NCI-H1105 treated with DMSO at 0.1 percent for 48 hours (cell line): Measurements from ENCODE around the gene SCN4B.

Experiments used
- DNase-seq: peaks from one replicate; lab custom pipeline; 2025; lab: John Stamatoyannopoulos, UW

The SCN4B gene

DNA sequence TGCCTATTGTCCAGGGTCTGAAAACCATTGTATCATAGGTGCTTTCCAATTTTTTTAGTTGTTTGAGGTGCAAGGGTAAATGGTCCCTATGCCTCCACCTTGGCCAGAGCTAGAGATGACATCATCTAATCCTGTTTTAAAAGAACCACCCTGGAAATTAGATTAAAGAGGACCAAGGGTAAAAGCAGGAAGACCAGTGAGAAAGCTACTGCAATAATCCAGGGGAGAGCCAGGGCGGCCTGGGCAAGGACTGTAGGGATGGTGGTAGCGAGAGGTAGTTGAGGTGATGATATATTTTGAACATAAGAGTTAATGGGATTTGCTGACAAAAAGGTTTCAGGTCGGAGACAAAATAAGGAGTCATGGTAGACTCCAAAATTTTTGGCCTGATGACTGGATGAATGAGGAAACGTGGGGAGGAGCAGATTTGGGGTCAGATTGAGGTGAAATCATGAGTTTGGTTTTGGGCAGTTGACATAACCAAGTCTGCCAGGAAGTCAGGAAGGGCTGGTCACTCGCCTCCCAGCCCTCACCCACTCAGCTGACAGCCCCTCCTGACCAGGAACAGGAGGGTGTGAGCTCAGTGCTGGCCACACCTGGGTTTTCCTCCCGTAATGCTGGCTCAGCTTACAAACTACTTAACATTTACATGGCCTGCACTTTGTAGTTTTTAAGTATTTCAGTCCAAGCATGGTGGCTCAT is 23.0 kb downstream of the SCN4B start:
- no peak for DNase-seq

DNA sequence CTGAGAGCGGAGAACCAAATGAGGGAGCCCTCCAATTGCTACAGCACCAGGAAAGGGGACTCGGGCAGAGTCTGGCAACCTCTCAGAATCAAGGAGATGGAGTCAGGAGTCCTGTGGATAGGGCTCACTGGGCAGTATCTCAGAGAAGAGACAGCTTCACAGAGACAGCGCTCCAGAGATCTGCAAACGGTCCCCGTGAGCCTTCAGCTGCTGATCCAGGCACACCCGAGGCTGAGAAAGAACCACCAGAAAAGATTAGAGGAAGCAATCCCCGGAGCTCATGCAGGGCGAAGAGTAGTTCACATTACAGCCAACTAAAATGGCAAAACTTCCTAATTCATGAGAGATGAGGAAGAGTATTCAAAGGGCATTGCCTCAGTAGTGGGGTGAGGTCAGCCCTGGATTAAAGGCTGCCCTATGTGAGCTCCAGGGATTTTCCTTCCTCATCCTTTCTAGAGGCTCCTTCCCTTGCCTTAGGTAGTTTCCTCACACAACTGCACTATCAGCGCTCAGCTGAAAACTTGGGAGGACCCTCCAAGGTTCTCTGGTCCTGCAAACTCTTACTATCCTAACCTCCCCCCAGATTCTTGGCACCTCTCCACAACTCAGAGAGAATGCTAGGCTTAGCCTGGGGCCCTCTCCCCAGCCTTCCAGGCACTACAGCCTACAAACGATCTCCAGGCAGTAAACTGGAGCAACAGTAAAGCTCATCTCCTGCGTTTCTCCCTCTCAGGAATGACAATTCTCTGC is 23.7 kb downstream of the SCN4B start:
- DNase-seq = no peak

- no peak for DNase-seq
These were observed 24.3 kb downstream of the SCN4B start for GRCh38 chr11:118128310-118128709.

GRCh38 chr11:118126082-118126838 is 26.4 kb downstream of the SCN4B start:
- DNase-seq = no peak

DNA sequence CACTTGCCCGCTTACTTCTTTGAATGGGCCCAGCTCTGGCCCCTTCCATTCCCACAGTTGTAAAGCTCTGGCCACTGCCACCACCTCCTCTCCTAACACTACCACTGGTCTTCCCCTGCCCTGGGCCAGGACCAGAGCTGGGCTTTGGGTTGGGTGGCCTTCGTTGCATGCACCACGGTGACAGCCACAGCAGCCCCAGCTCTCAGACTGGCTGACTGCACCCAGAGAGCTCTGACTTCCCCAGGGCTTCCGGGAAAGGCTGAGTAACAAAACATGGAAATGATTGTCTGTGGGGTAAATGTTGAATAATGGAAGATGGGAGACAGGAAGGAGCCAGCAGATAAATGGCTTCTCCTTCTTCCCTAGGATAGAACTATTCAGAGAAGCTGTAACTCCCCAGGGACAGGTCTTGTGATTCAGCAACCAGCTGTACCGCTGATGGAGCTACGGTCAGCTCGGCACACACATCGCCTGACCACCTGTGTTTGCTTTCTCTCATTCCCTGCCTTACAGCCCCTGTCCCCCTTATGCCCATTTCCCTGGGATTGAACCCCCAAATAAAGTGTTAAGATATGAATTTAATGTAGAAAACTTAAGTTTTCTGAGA is 27.6 kb downstream of the SCN4B start:
- DNase-seq = no peak

DNA sequence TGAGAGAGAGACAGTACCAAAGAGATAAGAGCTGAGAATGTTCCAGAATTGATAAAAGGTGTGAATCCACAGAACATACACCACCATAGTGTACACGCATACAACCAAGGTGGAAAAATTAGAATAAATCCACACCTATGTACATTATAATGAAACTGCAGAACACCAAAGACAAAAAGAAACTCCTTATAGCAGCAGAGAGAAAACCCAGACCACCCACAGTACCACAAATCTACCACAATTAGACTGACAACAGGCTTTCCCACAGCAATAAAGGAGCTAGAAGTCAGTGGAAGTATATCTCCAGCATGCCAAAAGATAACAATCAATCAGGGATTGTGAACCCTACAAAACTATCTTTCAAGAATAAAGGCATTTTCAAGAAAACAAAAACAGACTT is 31.8 kb downstream of the SCN4B start:
- DNase-seq = no peak

DNA sequence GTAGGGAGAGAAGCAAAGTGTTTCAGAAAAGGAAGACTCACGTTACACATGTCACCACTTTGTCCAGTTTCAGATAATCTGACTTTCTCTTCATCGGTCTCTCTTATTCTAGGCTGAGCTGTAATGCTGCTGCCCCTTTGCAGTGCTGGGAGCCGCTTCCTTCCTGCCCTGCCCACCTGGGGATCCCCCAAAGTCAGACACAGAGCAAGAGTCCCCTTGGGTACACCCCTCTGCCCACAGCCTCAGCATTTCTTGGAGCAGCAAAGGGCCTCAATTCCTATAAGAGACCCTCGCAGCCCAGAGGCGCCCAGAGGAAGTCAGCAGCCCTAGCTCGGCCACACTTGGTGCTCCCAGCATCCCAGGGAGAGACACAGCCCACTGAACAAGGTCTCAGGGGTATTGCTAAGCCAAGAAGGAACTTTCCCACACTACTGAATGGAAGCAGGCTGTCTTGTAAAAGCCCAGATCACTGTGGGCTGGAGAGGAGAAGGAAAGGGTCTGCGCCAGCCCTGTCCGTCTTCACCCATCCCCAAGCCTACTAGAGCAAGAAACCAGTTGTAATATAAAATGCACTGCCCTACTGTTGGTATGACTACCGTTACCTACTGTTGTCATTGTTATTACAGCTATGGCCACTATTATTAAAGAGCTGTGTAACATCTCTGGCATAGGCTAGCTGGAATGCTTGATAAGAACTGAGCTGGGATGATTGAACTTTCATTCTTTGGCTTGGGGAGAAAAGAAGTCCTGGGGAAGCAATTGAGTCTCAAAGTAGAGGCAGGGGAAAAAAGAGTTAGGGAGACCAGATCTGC is 34.6 kb downstream of the SCN4B start:
- DNase-seq = no peak

GRCh38 chr11:118115048-118115447 is 37.6 kb downstream of the SCN4B start:
- DNase-seq = no peak

GRCh38 chr11:118114266-118114665 is 38.4 kb downstream of the SCN4B start:
- no peak for DNase-seq

- no peak for DNase-seq
These were observed 39.8 kb downstream of the SCN4B start for GRCh38 chr11:118112711-118113430.

GRCh38 chr11:118111744-118112035 is 40.9 kb downstream of the SCN4B start:
- no peak for DNase-seq

DNA sequence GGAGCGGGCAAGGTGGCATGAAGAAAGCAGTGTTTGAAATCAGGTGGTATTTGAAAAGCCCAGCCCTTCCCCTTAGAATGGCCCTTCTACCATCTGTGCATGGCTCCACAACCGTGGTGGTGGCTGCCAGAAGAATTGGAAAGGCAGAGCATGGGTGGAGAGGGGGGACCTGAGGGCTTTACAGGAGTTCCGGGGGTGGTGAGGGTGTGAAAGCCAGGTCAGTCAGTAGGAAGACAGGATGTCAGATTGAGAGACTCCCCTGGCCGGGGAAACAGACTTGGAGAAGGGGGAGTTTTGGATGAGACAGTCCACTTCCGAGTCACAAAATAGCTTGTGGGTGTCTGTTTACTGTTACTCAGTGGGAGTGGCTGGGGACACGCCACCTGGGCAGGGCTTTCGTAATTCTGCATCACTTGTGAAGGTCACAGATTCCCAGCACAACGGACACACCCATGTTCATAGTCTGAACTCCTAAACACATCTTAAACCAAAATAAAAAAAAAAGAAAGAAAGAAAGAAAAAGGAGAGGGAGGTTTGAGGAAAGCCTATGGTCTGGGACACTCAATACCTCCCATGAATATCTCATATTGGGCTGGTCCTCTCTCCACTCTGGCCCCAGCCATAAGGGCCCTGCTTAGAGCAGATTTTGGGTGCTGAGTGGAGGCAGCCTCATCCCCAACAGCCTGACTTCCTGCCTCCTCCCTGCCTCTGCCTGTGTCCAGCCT is 41.4 kb downstream of the SCN4B start:
- no peak for DNase-seq

- no peak for DNase-seq
These were observed 43.4 kb downstream of the SCN4B start for GRCh38 chr11:118109231-118109630.

DNA sequence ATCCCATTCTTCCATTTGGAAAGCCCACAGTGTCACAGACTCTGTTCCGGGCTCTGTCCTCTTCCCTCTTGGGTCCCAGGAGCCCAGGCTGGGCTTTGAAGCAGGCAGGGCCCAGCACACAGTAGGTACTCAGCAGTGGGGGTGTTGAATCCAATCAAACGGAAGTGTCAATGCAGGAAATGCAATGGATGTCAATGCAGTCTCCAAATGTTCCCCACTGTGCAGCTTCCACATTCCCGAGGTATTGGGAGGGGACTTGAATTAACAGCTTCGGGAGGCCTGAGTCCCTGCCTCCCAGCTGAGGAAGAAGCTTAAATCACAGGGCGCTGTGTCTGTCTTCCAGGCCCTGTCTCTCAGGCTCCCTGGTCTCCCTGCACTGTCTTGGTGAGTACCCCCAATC is 44.1 kb downstream of the SCN4B start:
- no peak for DNase-seq

DNA sequence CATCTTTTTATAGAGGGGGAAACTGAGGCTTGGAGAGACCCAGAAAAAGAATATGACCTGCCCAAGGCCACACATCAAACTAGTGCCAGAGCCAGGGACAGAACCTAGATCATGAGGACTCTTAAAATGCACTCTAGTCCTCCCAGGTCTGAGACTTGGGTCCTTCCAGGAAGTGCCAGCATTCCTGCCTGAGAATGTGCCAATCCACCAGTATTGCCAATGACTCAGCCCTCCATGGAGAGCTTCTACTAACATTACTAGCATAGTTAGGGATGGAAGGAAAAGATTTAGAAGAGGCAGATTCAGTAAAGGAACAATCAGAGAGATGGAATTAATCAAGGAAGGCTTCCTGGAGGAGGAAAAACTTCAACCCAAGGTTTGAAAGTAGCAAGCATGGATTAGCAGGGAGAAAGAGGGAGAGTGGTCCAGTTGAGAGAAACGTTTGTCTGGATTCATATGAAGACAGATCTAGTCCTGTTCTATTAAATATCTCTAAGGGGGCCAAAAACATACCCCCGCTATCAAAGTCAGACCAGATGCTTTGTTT is 45.8 kb downstream of the SCN4B start:
- no peak for DNase-seq

- no peak for DNase-seq
These were observed 46.8 kb downstream of the SCN4B start for GRCh38 chr11:118105657-118106305.

- no peak for DNase-seq
These were observed 48.1 kb downstream of the SCN4B start for GRCh38 chr11:118104491-118104890.

DNA sequence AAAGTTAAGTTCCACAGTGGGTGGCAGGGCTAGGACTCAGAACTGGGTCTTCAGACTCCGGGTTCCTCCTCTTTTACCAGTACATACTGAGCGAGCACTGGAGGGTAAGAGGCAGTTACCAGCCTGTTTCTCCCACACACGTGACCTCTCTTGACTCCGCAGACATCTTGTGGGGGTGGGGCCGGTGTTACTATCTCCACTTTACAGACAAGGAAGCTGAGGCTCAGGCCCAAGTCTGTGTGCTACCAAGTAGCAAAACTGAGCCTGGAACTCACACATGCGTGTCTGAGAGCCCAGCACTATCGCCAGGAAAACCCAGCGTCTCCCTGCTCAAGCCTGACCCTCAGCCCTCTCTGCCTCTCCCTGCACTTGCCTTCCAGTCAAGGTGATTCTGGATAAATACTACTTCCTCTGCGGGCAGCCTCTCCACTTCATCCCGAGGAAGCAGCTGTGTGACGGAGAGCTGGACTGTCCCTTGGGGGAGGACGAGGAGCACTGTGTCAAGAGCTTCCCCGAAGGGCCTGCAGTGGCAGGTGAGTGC is 49.8 kb downstream of the SCN4B start:
- DNase-seq = no peak

DNA sequence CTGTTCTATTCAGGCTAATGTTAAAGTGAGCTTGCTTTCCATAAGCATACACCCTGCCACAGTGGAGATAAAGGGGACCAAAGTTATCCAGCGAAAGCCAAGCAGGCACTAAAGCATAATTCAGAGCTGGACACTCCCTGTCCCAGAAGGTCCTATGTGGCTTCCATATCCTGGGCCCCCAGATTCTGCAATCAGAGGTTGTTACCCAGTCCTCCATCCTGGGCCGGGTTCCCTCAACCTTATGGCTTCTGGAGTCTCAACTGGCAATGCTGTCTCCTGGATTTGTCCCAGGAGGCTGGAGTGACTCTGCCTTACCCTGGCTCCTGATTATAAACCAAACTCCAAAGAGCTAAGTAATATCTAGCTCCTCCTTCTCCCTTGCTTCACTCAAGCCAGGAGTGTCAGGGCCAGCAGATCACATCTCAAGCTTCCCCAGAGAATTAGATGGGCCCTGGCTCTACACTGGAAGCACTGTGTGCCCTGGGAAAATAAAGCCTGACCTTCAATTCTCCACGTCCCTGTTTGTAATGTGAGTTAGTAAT is 51.9 kb downstream of the SCN4B start:
- DNase-seq = no peak
